GM12878 (cell line): Measurements from ENCODE around the gene PCLO. TPM values are rescaled to one million over a fixed set of nuclear protein-coding genes. Genes with fewer than 3 reads are reported as not detected.

Experiments
- ATAC-seq: fragments of 200-7000 bp; cut with Tn5 transposase; 3 replicates; pipeline ENCODE4 v1.9.1; 2020; ENCODE audit warnings: mild to moderate bottlenecking, moderate library complexity
- BruUV-seq: library from RNA; stranded (reverse); fragments of 400-500 nt; replicated peaks from 2 replicates; lab custom pipeline; 2021; lab: Mats Ljungman, UMichigan
- CTCF ChIA-PET: fragments of 300-600 bp; sonication (Branson Sonifier 250); formaldehyde crosslinking; extraction: SDS; loops from one replicate; lab custom pipeline; 2021; ENCODE audit warnings: inconsistent platforms; lab: Yijun Ruan, JAX
- POLR2A ChIA-PET: fragments of 350-600 bp; formaldehyde crosslinking; extraction: SDS; loops from one replicate; lab custom pipeline; 2021; ENCODE audit warnings: inconsistent platforms; lab: Charles Lee
- RAD21 ChIA-PET: fragments of 300-600 bp; sonication (Branson Sonifier 250); formaldehyde crosslinking; loops from one replicate; lab custom pipeline; 2023; ENCODE audit warnings: antibody characterized with exemption; ENCODE audit not compliant: unreplicated experiment; lab: Charles Lee
- SMC1A ChIA-PET: fragments of 300-600 bp; sonication (Branson Sonifier 250); formaldehyde crosslinking; loops from one replicate; lab custom pipeline; 2023; ENCODE audit not compliant: unreplicated experiment, uncharacterized antibody; lab: Charles Lee
- DNase-seq: peaks from one replicate; pipeline ENCODE4 v3.0.0-alpha.2; 2011; ENCODE audit warnings: low read depth, low spot score
- FAIRE-seq: peaks from 3 replicates; lab custom pipeline; 2011; peaks lifted over from hg19 to GRCh38; lab: Jason Lieb, UNC
- H2AFZ ChIP-seq: 2 replicates; pipeline ENCODE4 v1.6.0; 2011; ENCODE audit warnings: low read depth, low read length, control low read depth; ENCODE audit not compliant: control insufficient read depth
- H3K27ac ChIP-seq: 2 replicates; pipeline ENCODE4 v1.5.1; 2011; ENCODE audit warnings: control low read depth; ENCODE audit not compliant: control insufficient read depth, insufficient read depth
- H3K27me3 ChIP-seq, 2 experiments: replicated peaks in 1 of 2; 2 replicates each; pipeline versions ENCODE4 v1.6.0 to v1.6.1; 2011; ENCODE audit warnings: low read length in 1 of 2; ENCODE audit not compliant: control insufficient read depth in 2 of 2, insufficient read depth in 2 of 2
- H3K36me3 ChIP-seq, 2 experiments: 2 replicates each; pipeline ENCODE4 v1.5.1; 2011; ENCODE audit warnings: low read length in 1 of 2; ENCODE audit not compliant: control insufficient read depth in 2 of 2, insufficient read depth in 2 of 2
- H3K4me1 ChIP-seq: 2 replicates; pipeline ENCODE4 v1.6.1; 2011; ENCODE audit warnings: mild to moderate bottlenecking, low read length, moderate library complexity, mixed read lengths; ENCODE audit not compliant: control insufficient read depth, insufficient read depth
- H3K4me2 ChIP-seq: 2 replicates; pipeline ENCODE4 v1.6.0; 2011; ENCODE audit warnings: control low read depth; ENCODE audit not compliant: control insufficient read depth, insufficient read depth
- H3K4me3 ChIP-seq: fragments of 200-600 bp; sonication (generic); 2 replicates; pipeline ENCODE4 v1.5.1; 2016
- H3K79me2 ChIP-seq: 2 replicates; pipeline ENCODE4 v1.6.0; 2011; ENCODE audit warnings: low read length; ENCODE audit not compliant: control insufficient read depth, insufficient read depth
- H3K9ac ChIP-seq: 2 replicates; pipeline ENCODE4 v1.8.0; 2011; ENCODE audit warnings: low read length, control low read depth, mixed read lengths; ENCODE audit not compliant: control insufficient read depth, insufficient read depth
- H3K9me3 ChIP-seq: replicated peaks from 3 replicates; pipeline ENCODE4 v1.5.1; 2011; ENCODE audit warnings: mild to moderate bottlenecking, low read length; ENCODE audit not compliant: control insufficient read depth, insufficient read depth
- H4K20me1 ChIP-seq: 2 replicates; pipeline ENCODE4 v1.6.0; 2011; ENCODE audit not compliant: control insufficient read depth, insufficient read depth
- CHD1 ChIP-seq: IDR thresholded peaks from 2 replicates; pipeline ENCODE4 v1.6.1; 2012; ENCODE audit warnings: low read depth, low read length, improper control_type of control experiment
- EED ChIP-seq: sonication (generic); IDR thresholded peaks from 2 replicates; pipeline ENCODE4 v1.6.1; 2016; ENCODE audit warnings: antibody characterized with exemption, low read depth
- IKZF1 ChIP-seq: fragments of 450-650 bp; conservative IDR thresholded peaks from 2 replicates; pipeline ENCODE4 v1.6.1; 2017; ENCODE audit warnings: antibody characterized with exemption, mild to moderate bottlenecking
- JUND ChIP-seq: IDR thresholded peaks from 2 replicates; pipeline ENCODE4 v1.6.1; 2012; ENCODE audit warnings: low read depth, mild to moderate bottlenecking, low read length, improper control_type of control experiment, moderate library complexity
- KLF5 ChIP-seq: fragments of 450-650 bp; IDR thresholded peaks from 2 replicates; pipeline ENCODE4 v1.6.1; 2014; ENCODE audit warnings: mild to moderate bottlenecking; ENCODE audit not compliant: partially characterized antibody
- MEF2A ChIP-seq: IDR thresholded peaks from 2 replicates; pipeline ENCODE4 v1.6.1; 2011; ENCODE audit warnings: low read depth, mild to moderate bottlenecking, low read length, moderate library complexity; ENCODE audit not compliant: insufficient read depth
- MLLT1 ChIP-seq: fragments of 450-650 bp; IDR thresholded peaks from 2 replicates; pipeline ENCODE4 v1.6.1; 2016; ENCODE audit warnings: mild to moderate bottlenecking
- RAD51 ChIP-seq: fragments of 450-650 bp; IDR thresholded peaks from 2 replicates; pipeline ENCODE4 v1.6.1; 2016; ENCODE audit warnings: moderate library complexity, mild to moderate bottlenecking, inconsistent platforms
- RCOR1 ChIP-seq: conservative IDR thresholded peaks from 2 replicates; pipeline ENCODE4 v1.6.1; 2012; ENCODE audit warnings: low read depth, low read length, improper control_type of control experiment
- SUPT20H ChIP-seq: IDR thresholded peaks from 2 replicates; pipeline ENCODE4 v1.6.1; 2011; ENCODE audit warnings: low read depth, mild to moderate bottlenecking, low read length, moderate library complexity, borderline replicate concordance; ENCODE audit not compliant: control insufficient read depth
- TAF1 ChIP-seq: IDR thresholded peaks from 2 replicates; pipeline ENCODE4 v1.6.1; 2011; ENCODE audit warnings: mild to moderate bottlenecking, low read depth, low read length, borderline replicate concordance
- ZBTB40 ChIP-seq: fragments of 450-650 bp; IDR thresholded peaks from 2 replicates; pipeline ENCODE4 v1.6.1; 2016; ENCODE audit warnings: mild to moderate bottlenecking, moderate library complexity, borderline replicate concordance
- ZNF24 ChIP-seq: fragments of 450-650 bp; IDR thresholded peaks from 2 replicates; pipeline ENCODE4 v1.6.1; 2017; ENCODE audit warnings: antibody characterized with exemption, mild to moderate bottlenecking
- WGBS: methylation state at CpG from one replicate; pipeline ENCODE4 v1.1.6; 2016; ENCODE audit warnings: low lambda C conversion rate; ENCODE audit not compliant: insufficient replicate concordance, insufficient coverage; ENCODE audit errors: missing lambda C conversion rate; 5-methylcytosine and 5-hydroxymethylcytosine counted together
- in situ Hi-C: fragments of 300-500 bp; cut with MboI; formaldehyde crosslinking; loops from 9 replicates; pipeline ENCODE4 v1.14.3; 2018; ENCODE audit warnings: mixed read lengths
- intact Hi-C: fragments of 100-400 bp; cut with micrococcal nuclease; formaldehyde crosslinking; loops from one replicate; pipeline ENCODE4 v1.14.2; 2022; ENCODE audit not compliant: unreplicated experiment
- polyA plus RNA-seq, 11 experiments: library from polyadenylated mRNA; depleted of rRNA in 4 of 11; unstranded in 6 of 11; stranded (reverse) in 5 of 11; fragments of >200 nt; fragmentation: Nextera tagmentation in 4 of 11; fragmentation: Illumina TruSeq in 1 of 11; extraction: Ambion mirVana in 4 of 11; extraction: Trizol in 1 of 11; gene quantifications; 1 replicate in 1 of 11; 2 replicates in 10 of 11; pipeline versions ENCODE4 v1.2.1 to v1.2.3, GENCODE V29; 2011 to 2016; ENCODE audit warnings: inconsistent platforms in 2 of 11, missing spikeins in 2 of 11, low read depth in 1 of 11
- total RNA-seq, 4 experiments: library from RNA; depleted of rRNA in 3 of 4; stranded (reverse); fragments of >200 nt in 3 of 4; fragmentation: Illumina TruSeq in 1 of 4; extraction: Trizol in 1 of 4; gene quantifications; 2 replicates each; pipeline versions ENCODE4 v1.2.1 to v1.2.3, GENCODE V29; 2013 to 2021

The PCLO gene
- total and polyA plus RNA-seq, 10 of the 15 experiments (the other 5 are each of a cell fraction or from before 2014, with no cell fraction given): 0.01 to 0.08 (median 0.03) TPM; not detected in 6

GRCh38 chr7:83077328-83077727 is 85.4 kb downstream of the PCLO start:
- in situ Hi-C loops: no loop called here
- WGBS: 17% methylated on average over 2 of the region's 2 CpGs
- no peak for FAIRE-seq

GRCh38 chr7:83072576-83073517 is 89.8 kb downstream of the PCLO start:
- no peak overlapping the region for H3K4me2 ChIP-seq
- H3K36me3 ChIP-seq: no peaks in the 10 kb centered on the region
- no peak overlapping the region for H2AFZ ChIP-seq
- H3K4me1 ChIP-seq: no peaks in the 10 kb centered on the region
- no peak overlapping the region for H3K9ac ChIP-seq
- no peak for ATAC-seq
- DNase-seq: no peak
- RAD21 ChIA-PET: no interaction called here
- no peak overlapping the region for H3K27ac ChIP-seq
- no TSS peak for BruUV-seq
- POLR2A ChIA-PET: no interaction called here
- in situ Hi-C loops: no loop called here
- SMC1A ChIA-PET: interaction anchor here (0.8 kb wide), 2 partner anchors 10 kb away, joined by 3 read pairs; no protein-coding TSS in a partner anchor
- H3K9me3 ChIP-seq: no peaks in the 10 kb centered on the region
- no peak overlapping the region for H3K4me3 ChIP-seq
- intact Hi-C loops: no loop called here
- WGBS: 45% methylated on average over 2 of the region's 2 CpGs
- H4K20me1 ChIP-seq: no peaks in the 10 kb centered on the region
- FAIRE-seq: no peak
- H3K79me2 ChIP-seq: no peaks in the 10 kb centered on the region
- H3K27me3 ChIP-seq: no peaks in the 10 kb centered on the region
- CTCF ChIA-PET: interaction anchor here (0.6 to 1.3 kb wide), 3 partner anchors 9 to 1149 kb away, joined by 3 to 5 read pairs (median 3); no protein-coding TSS in a partner anchor
- TF ChIP-seq RAD51: no peak
- no peak for TF ChIP-seq MLLT1
- TF ChIP-seq KLF5: no peak
- TF ChIP-seq IKZF1: no peak
- TF ChIP-seq ZBTB40: no peak
- TF ChIP-seq CHD1: no peak
- no peak for TF ChIP-seq ZNF24
- no peak for TF ChIP-seq RCOR1
- TF ChIP-seq TAF1: no peak

More at GRCh38 chr7:83077328-83077727, 85.4 kb downstream of the PCLO start:
- ChIA-PET SMC1A (no interaction called here), RAD21 (no interaction called here), CTCF (no interaction called here), POLR2A (no interaction called here)
- no peak for TF ChIP-seq EED
- no peak for TF ChIP-seq MEF2A
- TF ChIP-seq JUND: no peak
- no peak for TF ChIP-seq SUPT20H
- no peak for TF ChIP-seq IKZF1
- no peak for DNase-seq
- no peaks in the 10 kb centered on the region for H3K36me3 ChIP-seq
- no peak overlapping the region for H3K27ac ChIP-seq
- no peak overlapping the region for H3K4me2 ChIP-seq
- H3K4me3 ChIP-seq: no peak overlapping the region
- H4K20me1 ChIP-seq: no peaks in the 10 kb centered on the region
- no peak overlapping the region for H3K9ac ChIP-seq
- no peaks in the 10 kb centered on the region for H3K9me3 ChIP-seq
- ATAC-seq: no peak
- H3K79me2 ChIP-seq: no peaks in the 10 kb centered on the region
- no peaks in the 10 kb centered on the region for H3K4me1 ChIP-seq
- no TSS peak for BruUV-seq
- intact Hi-C loops: no loop called here
- H2AFZ ChIP-seq: no peak overlapping the region
- H3K27me3 ChIP-seq: no peaks in the 10 kb centered on the region
